Dedifferentiated amniotic fluid mesenchymal stem cell (primary cell): ENCODE results near the gene SAMD4B.
"Not testable (repeated sequence)": the region's sequence is repeated elsewhere in the genome, so short reads cannot be mapped to it uniquely, and the experiment has no call there.

Experiments used
- DNase-seq: peaks from one replicate; pipeline ENCODE4 v3.0.0-alpha.2; 2016; ENCODE audit errors: extremely low spot score

SAMD4B gene

DNA sequence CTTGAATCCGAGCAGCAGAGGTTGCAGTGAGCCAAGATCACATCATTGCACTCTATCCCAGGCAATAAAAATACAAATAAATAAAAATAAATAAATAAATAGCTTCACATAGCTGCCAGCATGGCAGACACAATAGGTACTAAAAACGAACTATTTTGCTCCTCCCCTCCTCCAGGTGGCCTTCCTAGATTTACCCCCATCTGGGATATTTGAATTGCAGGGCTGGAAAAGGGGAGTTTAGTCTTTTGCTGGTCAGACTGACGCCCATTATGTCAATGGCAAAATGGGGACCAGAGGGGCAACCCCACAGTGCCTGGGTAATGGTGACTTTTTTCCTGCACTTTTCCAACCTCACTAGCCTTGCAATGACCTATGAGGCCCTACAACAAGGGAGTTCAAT lies 5.7 kb upstream of the SAMD4B start:
- DNase-seq, result no peak

DNA sequence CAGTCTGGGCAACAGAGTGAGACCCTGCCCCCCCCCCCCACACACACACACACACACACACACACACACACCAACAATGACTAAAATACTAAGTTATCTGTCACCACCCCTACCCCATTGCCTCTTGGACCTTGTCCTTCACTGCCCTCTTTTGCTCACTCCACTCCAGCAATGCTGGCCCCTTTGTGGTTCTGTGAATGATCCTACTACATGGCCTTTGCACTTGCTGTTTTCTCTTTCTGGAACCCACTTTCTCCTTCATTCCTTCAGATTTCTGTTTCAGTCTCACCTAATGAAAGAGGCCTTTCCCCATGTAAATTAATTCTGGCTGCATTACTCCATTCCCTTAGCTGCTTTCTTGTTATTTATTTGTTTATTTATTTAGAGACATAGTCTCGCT lies 2.5 kb upstream of the SAMD4B start:
- no peak for DNase-seq

DNA sequence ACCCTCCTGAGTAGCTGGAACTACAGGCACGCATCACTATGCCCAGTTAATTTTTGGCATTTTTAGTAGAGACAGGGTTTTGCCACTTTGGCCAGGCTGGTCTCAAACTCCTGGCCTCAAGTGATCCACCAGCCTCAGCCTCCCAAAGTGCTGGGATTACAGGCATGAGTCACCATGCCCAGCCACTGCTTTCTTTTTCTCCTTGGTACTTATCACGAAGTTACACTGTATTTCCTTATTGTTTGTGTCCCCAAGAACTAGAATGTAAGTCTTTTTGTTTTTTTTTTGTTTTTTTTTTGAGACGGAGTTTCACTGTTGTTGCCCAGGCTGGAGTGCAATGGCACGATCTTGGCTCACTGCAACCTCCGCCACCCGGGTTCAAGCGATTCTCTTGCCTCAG lies 2.1 kb upstream of the SAMD4B start:
- not testable (repeated sequence) for DNase-seq

DNA sequence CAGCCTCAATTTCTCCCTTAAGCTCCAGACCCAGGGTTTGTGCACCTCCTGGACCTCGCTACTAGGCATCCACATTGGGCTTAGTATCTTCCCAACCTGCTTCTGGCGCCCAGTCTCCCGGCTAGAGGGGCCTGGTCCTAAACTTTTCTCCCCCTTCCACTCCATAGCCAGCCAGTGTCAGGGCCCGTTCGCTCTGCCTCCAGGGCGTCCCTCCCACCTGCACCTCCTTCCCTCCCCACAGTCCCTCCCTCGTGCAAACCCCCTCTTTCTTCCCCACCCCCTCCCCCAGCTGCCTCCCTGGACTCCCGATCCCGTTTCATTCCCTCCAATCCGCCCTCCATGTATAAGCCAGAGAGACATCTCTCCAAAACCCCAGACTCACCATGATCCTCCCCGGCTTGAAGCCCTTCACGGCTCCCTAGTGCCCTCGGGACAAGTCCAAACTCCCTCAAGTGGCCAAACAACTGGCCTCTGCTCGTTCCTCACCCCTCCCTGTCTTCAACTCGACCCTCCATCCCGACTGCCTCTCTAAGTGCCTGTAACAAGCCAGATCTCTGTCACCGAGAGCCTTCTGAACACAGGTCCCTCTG lies 997 bp upstream of the SAMD4B start:
- no peak for DNase-seq

DNA sequence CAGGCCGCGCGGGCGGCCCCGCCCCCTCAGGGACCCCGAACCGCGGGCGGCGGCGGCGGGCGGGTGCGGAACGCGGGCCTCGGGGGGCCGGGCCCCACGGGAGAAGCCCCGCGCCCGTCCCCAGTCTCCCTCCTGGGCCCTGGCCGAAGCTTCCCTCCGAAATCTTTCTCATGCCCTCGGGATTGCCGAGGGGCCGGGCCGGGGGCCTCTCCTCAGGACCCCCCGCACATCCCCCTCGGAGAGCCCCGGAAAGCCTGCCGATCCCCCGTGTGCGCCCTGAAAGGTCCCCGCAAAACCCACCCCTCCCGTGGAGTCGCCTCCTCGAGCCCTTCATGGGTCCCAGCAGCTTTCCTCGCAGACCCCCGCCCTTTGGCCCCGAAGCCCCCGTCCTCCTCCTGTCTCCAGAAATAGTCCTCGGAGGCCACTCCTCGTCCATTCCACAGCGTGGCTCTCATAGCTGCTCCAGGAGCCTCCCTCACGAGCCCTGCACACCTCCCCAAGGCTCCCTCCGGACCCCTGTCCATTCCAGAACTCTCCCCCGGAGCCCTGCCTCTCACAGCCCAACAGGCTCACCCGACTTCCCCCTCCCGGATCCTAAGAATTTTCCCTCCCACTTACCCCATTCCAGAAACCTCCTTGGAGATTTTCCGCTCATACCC lies 555 bp downstream of the SAMD4B start:
- no peak for DNase-seq

DNA sequence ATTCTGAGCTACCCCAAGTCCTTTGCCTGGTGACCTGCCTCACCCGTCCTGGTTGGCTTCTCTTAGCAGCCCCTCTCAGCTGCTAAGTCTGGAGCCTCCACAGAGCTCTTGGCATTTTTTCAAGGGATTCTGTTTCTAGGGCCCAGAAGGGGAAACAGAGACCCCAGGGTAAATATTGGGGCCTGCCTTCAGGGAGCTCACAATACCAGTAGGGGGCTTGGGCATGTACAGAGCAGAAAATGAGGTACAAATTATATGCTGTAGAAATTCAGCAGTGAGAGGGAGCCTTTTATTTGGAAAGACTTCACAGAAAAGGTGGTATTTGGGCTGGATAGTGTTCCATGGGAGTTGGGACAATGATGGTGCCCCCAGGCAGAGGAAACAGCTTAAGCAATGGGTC lies 3.7 kb downstream of the SAMD4B start:
- DNase-seq, result no peak

DNA sequence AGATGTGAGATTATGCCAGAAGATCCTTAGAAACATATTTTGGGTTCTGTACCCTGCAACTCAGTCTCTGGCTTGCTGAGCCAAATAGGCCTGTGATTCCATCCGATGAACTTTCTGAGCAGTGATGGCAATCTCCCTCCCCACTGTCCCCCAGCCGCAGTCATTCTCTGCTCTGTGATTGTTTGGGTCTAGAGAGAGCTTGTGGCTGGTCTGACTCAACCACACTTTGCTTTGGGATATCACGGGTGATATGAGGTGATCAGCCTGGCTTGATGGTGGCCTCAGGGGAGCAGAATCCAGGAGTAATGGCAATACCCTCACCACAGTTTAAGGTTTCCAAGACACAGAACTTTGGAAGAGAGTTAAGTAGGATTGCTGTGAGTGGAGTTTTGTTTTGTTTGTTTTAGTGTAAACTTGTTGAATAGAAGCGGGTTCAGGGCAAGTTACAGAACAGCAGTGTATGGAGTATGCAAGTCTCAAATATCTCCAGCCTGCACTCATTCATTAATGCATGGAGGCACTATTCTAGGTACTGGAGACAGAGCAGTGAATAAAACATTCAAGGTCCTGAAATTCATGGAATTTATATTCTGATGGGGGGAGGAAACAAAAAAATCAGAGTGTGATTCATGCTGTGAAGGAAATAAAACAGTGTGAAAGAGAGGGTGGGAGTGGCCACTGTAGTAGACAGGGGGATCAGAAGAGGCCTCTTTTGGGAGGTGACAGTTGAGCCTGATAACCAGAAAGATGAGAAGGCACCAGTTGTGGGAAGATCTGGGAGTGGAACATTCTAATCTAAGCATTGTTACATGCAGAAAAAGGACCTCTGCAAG lies 5.3 kb downstream of the SAMD4B start:
- DNase-seq, result no peak

DNA sequence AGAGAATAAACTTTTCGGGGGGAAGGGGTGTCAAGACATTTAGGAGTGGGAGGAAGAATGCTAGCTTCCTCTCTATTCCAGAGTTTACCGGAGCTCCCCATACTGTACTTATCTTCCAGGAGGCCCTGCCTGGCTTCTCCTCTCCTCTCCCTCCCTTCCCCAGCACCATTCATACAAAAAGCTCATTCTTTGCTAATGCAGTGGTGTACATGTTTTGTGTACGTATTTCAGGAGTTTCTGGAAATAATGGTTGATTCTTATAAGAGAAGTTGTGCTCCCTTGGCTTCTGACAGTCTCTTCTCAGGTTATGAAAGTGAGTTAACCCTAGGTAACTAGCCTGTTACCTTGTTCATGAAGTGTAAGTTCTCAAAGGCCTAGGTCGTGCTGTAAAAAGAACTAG lies 7.1 kb downstream of the SAMD4B start:
- no peak for DNase-seq

DNA sequence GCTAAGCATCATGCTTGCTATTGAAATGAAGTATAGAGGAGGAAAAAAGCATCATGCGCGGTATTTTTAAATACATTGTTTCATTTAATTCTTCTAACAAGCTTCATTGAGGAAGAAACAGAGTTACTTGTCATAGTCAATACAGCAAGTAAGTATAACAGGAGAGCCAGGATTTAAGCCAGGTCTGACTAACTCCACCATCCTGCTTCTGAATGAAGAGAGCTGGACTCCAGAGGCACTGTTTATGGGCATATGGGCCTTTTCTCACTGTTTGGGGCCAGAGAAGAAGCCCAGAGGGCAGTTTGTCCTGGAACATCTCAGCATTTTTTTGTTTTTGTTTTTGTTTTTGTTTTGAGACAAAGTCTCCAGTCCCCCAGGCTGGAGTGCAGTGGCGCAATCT lies 7.9 kb downstream of the SAMD4B start:
- no peak for DNase-seq

DNA sequence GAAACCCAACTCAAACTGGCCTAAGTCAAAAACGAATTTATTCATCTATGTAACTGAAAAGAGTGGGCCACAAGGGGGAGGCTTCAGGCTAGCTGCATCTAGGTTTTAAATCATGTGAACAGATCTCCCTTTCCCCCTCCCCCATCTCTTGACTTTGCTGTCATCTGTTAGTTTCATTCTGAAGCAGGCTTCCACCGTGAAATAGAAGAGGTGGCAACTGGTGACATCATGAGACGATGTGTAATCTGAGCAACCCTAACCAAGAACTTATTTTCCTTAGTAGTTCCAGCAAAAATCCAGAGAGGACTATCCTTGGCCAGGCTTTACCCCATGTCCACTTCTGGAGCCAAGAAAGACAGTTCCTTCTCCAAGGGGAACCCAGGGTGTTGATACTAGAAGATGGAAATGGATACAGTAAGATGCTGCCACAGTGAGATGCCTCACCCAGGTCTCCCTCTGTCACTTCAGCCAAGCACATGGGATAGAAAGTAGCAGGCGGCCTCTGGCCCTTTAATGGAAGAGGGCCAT lies 9.4 kb downstream of the SAMD4B start:
- no peak for DNase-seq

DNA sequence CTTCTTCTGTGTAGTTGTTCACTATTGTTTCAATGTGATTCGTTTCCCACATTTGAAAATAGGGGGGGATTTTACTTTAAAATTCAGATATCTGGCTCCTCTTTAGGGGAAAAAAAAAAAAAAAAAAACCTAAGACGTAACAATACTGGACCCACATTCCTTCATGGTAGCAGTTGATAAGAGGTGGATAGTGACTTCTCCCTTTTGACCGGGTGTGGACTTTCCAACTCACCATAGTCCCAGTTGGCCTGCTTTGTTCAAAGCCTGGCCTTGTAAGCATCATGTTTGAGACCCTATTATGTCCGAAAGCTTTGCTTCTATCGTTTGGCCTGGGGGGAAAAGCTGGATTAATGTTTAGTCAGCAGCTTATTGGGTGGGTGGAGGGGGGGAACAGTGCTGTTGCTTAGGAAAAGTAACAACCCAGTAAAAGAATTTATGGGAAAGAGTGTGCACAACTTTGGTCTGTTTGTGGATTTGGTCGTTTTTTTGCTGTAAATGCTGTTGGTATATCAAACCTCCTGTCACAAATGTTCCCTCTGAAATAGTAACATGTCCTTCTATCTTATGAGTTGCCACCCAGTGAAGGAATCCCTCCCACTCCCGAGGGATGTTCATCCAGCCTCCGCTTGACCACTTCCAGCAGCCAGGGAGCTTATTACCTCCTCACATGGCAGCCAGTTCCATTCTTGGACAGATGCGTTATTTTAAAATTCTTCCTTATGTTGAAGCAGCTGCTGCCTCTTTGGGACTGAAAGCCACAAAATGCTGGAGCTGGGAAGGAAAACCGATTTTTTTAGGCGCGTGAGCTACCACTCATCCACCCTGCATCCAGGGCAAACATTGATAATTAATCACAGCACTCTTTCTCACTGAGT lies 10.4 kb downstream of the SAMD4B start:
- DNase-seq, result no peak

DNA sequence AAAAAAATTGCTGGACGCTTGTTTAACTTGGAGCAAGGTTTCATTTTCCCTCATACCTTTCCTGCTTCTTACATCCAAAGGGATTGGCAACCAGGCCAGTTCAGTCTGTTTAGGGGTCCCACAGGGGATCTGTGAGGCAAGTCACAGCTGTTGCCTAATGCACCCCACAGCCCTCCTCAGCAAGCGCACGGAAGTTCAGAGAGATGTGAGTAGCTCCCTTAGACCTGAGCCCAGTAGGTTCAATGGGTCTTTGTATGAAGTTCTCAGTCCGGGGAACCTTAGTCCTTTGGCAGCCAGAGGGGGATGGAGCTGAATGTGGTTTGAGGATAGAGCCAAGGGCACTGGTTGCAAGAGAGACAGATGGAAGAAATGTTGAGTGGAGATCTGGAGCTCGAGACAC lies 13.0 kb downstream of the SAMD4B start:
- DNase-seq, result no peak

DNA sequence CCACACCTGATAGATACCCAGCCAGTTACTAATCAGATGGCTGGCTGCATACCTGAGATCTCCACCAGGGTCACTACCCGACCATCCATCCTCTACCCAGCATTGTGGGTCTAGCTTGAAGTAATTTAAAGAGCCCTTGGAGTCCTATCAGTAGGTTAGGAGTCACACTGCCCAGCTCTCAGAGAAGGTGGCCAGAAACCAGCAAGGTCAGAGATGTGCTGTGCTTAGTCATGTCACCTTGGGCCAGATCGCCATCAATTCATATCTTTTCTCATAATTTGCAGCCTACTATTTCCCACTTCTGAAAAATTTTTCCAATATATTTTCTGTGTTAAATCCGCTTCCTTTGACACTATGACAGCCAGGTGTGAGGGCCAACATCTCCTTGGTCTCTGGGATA lies 13.9 kb downstream of the SAMD4B start:
- no peak for DNase-seq

DNA sequence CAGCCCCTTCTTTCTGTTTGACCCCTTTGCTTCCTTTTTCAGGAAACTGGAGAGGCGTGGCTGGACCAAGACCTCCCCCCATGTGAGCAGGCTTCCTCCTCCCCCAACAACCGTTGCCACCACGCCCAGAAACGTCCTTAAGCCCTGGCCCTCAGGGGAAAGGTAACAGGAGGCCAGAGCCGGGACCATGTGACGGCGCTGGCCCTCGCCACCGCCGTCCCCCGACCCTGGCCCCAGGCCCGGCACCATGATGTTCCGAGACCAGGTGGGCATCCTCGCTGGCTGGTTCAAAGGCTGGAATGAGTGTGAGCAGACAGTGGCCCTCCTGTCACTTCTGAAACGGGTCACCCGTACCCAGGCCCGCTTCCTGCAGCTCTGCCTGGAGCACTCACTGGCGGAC lies 14.4 kb downstream of the SAMD4B start:
- no peak for DNase-seq

DNA sequence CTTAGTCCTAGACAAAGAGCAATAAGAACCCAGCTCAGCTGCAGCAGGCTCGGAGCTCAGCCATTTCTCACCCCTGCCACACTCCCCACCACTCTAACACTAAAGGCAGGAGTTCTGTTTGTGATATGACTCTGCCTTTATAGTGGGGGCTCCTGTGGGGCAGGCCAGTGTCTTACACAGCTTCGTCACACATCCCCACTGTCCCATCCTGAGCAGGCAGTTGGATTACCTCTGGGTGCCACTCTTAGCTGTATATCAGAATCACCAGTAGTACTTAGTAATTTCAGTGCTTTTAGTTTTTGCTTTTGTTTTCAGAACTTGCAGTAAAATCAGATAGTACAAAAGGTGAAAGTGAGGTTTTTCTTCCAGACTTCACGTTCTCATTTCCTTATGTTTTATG lies 16.8 kb downstream of the SAMD4B start:
- DNase-seq, result no peak

DNA sequence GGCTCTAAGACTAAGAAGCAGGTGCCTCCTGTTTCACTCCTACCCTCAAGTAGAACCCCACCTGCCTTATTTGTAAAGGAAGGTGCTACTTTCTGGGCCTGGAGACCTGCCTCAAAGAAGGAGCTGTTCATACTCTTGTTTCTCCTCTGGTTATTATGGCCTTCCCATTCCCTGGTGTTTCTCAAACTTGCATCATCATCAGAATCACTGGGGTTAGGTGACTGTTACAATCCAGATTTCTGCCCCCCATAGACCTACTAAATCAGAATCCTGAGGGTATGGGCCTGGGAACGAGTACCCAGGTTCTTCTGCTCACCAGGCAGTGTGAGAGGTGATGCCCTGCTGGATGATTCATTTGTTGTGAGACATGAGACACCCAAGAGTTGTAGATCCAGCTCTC lies 18.4 kb downstream of the SAMD4B start:
- no peak for DNase-seq

DNA sequence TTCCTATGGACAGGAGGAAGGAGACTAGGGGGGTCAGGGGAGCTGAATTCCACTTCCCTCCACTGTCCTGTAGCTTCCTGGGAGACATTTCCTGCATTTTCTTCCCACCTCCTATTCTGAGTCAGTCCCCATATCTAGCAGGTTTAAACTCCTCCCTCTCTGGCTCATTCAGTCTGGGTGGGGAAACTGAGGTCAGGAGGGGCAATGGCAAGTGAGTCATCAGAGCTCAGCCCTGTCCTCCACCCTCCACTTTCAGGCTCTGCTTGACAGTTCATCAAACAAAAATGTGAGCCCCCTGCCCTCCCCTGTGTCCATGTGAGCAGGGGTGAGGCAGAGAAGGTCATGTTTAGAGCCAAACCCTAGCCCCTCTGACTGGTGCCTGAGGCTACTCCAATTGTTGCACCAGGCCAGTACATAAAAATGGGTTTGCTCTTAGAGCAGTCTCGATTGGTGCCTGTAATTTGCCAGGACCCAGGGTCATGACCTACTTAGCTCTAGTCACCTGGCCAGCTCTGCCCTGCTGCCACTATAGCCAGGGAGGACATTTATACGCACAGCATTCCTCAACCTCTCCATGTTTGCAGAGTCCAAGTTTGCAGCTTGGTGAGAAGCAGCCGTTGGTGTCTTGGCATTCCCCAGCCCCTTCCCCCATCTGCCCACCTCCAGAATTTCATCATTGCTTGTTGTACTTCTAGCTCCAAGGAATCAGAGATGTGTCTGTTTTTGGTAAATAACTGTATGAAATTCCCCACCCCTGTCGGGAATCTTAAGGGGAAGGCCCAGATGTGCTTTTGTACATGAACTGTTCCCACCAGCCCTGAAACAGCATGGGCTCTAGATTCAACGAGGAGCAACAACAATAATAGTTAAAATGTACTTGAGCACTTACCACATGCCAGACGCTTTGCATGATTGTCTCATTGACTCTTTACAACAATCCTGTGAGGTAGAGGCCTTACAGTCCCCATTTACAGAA lies 20.7 kb downstream of the SAMD4B start:
- DNase-seq, result peak; percentile 46

DNA sequence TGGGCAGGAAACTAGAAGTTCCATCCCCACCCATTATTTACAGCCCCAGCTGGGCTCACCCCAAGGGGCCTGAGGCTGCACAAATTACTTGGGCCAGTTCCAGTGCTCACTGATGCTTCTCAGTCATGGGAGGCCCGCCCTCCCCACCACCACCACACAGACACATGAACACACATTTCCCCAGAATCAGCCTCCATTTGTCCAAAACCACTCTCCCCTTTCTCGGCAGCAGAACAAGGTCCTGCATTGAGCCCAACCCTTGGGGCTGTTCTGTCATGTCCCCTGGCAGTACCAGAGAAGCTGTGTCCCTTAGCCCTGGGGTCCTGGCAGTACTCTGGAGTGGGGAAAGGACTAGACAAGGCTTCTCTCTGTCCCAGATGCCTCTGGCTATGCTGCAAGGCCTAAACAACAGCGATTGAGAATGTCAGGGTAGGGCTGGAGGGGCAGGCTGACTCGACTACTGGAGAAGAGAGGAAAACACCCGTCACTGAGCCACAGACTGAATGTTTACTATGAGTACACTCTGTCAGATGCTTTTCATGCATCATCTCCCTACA lies 21.8 kb downstream of the SAMD4B start:
- DNase-seq, result peak; percentile 38

DNA sequence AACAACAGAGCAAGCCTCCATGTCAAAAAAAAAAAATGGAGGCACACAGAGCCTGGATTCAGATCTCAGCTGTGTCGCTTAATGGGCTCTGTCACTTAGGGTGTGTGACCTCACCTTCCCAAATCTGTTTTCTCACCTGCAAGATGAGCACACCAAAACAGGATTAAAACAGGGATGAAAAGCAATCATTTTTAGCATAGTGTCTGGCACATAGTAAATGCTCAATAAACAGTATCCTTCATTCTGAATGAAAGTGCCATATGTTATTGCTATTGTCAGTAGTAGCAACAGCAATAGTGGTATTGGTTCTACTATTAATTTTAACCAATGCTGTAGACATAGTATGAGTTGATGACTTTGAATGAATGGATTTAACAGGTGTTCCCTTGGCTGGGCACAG lies 23.3 kb downstream of the SAMD4B start:
- no peak for DNase-seq

DNA sequence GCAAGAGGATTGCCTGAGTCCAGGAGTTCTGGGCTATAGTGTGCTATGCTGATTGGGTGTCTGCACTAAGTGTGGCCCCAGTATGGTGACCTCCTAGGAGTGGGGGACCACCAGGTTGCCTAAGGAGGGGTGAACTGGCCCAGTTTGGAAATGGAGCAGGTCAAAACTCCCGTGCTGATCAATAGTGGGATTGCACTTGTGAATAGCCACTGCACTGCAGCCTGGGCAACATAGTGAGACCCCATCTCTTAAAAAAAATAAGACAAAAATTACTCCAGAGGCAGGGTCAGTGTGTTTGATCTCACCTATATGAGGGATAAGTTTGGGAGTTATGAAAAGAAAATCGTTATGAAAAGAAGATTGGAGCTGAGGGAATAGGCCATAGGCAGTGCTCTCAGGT lies 27.0 kb downstream of the SAMD4B start:
- no peak for DNase-seq
